ENCODE measurements around the gene HINT3.
"Not testable (repeated sequence)": the region's sequence is repeated elsewhere in the genome, so short reads cannot be mapped to it uniquely, and the experiment has no call there.

HINT3 gene

DNA sequence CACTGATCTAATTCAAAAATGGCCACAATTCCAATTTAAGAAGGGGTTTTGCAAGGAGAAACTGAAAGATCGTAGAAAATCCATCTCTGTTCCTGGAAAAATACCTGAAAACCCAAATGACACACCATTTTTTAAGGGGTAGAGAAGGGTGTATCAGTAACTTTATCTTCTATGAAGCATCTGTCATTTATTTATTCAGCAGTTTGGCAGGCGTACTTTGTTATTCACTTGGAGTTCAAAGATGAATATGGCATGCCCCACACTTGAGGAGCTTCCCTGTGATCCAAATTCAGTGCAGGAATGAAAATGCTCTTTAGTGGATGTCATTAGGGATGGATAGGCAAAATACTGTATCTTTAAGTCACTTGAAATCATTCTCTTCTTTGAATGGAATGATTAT, 7.2 kb downstream of the HINT3 start:
- DNase-seq, result no peak

DNA sequence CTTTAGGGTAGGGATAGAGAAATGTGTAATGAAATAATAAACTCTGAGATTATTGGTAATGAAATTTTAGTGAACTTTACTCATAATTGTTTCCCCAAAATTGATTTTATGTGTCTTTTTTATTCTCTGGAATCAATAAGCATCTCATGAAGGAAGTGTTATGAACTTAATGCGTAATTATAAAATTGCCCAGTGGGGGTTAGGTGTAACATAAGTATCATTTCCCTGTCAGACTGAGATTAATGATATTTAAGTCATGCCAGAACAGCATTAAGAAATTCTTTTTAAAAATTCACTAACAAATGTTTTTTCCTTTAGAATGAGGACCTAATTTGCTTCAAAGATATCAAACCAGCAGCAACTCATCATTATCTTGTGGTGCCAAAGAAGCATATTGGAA, 10.0 kb downstream of the HINT3 start:
- no peak for DNase-seq

DNA sequence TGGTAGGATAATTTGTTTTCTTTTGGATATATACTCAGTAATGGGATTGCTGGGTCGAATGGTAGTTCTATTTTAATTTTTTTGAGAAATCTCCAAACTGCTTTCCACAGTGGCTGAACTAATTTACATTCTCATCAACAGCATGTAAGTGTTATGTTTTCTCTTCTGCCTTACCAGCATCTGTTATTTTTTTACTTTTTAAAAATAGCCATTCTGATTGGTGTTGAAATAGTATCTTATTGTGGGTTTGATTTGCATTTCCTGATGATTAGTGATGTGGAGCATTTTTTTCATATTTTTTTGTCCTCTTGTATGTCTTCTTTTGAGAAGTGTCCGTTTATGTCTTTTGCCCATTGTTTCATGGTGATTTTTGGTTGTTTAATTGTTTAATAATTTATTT, 11.9 kb downstream of the HINT3 start:
- no peak for DNase-seq

DNA sequence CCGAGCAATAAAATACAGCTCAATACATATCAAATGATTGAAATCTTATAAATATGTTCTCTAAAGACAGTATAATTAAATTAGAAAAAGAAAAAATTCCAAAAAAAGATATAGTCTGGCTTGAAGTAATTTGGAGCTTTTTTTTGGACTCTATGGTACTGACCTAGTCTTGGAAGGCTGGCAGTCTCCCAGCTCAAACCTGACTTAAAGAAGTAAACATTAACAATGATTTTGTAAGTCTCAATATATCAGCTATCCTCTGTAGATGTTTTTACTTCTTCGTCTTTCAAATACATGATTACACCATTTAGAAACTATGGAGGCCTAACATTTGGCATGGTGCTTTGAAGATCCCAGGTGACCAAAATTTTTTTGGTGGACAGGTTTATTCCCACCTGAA, 14.2 kb downstream of the HINT3 start:
- no peak for DNase-seq

DNA sequence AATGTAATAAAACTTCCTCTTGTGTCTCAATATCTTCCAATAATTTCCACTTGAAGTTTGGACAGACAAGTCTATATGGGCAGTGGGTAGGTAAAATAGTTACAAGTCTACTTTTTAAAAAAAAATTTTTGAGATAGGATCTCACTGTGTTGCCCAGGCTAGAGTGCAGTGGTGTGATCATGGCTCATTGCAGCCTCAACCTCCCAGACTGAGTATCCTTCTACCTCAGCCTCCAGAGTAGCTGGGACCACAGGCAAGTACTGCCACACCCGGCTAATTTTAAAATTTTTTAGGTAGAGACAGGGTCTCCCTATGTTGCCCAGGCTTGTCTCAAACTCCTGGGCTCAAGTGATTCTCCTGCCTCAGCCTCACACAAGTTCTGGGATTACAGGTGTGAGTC, 15.9 kb downstream of the HINT3 start:
- DNase-seq, result not testable (repeated sequence)

DNA sequence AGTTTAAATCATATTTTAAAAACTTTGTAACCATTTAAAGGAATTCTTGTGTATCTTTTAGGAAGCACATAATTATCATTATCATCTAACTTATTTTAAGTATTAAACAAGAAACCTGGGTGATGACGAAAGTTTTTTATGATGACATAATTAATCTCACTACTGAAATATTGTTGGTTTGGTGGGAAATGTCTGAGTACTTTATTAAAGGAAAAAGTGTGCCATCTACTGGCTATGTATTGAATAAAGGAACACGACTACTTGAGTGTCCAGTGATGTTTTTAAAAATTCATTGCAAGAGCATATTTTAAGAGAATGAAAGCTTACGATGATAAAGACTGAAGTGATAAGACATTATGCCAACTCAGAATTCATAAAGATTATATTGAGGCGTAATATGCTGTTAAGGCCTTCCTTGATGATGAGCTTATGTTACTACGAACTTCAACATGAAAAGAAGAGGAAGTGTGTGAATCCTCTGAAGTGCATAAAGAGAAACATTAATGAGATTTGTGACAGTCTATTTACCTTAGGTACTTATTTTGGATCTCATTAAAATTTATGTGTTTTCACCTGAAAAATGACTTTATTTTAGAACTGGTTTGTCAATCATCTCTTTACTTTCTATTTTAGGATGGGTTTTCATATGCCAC, 17.8 kb downstream of the HINT3 start:
- DNase-seq, result no peak

DNA sequence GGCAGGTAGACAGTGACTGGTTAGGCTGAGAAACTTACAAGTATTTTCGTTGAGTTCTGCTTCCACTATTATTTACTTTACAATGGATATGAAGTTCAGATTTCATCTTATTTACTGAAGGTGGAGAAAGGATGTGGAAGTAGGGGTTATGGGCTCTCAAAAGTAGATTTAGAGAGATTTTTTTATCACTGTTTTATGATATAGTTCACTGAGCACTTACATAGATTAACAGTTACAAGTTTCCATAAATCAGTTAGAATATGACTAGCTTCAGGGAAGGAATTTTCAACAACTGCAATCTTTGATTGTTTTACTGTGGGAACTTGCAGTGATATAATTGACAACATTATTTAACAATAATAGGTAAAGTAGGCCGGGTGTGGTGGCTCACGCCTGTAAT, 22.5 kb downstream of the HINT3 start:
- DNase-seq, result no peak

DNA sequence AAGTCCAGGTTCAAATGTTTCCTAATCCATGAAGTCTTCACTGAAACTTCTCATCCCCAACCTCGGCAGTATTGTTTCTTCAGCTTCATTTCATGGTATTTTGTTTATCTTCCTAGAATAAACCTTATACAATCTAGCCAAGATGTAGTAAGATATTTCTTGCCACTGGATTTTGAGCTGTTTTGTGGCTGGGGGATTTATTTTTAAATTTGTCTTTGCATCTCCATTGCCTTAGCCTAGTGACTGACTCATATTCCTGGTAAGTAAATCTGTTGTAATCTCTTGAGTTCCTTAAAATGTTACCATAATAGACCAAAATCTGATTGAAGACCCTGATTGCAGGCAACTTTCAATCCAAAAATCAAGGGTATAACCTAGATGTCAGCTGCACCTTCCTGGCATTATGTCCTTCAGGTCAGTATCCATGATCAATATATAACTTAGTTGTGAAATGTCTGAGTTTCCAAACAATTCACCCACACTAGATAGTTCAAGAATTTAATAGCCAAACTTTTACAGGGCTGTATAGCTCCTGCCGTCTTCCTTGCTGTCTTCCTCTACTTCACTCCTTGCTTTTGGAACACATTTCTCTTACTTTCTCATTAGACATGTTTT, 25.1 kb downstream of the HINT3 start:
- DNase-seq, result no peak

DNA sequence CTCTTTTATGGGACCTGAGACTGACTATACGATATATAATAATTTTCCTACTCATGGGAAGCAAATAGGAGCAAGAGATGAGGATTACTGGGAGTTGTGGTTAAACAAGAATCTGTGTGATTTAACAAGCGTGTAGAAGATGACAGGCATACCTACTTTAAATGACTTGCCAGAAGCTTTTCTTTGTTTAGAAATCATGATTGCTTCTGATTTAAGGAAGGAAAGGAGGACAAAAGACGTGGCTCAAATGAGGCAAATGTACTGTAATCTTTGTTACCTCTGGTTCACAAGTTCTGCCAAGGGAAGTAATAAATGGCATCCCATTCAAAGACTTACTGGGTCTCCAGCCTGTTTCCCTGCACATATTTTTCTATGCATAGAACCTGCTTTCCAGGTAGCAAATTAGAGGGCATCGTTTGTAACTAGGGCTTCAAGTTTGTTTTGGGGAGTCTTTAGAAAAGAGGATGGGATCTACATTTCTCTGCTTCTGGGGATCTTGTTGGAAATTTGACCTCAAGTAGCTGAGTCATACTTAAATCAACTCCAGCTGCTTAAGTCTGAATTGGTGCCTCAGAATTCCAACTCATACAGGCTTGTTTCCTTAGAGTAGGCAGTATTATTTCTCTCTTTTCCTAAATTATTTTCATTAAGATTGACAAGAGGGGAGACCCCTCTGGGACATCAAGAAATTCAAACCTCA, 26.8 kb downstream of the HINT3 start:
- DNase-seq, result no peak

DNA sequence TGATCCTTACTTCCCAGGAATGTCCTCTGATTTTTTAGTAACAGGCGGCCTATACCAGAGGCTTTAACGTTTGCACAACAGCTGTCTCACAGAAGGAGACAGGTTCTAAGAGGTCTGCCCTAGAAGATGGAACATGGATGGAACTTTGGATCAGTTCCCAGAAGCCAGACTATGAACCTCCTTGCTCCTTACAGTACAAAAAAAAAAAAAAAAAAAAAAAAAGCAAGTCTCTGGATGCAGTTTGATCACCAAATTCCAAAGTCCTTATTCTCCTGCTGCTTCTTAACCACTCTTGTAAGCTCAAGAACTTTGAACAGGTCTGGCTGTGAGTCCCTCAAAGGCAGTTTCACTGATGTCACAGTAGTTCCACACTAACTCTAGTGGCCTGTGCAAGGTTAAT, 27.7 kb downstream of the HINT3 start:
- no peak for DNase-seq

DNA sequence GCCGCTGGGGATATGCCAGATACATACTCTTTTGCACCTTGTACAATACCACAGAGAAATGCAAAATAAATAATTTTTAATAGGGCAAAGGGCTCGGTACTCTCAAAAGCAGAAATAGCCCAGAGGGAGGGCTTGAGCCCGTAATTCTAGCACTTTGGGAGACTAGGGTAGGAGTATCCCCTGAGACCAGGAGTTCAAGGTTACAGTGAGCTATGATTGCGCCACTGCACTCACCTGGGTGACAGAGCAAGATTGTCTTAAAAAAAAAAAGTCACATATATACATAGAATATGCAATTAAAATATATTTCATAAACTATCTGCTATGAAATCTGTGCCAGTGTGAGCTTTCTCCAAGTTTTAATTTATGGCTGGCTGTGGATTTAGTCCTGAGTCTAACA, 29.0 kb downstream of the HINT3 start:
- no peak for DNase-seq

DNA sequence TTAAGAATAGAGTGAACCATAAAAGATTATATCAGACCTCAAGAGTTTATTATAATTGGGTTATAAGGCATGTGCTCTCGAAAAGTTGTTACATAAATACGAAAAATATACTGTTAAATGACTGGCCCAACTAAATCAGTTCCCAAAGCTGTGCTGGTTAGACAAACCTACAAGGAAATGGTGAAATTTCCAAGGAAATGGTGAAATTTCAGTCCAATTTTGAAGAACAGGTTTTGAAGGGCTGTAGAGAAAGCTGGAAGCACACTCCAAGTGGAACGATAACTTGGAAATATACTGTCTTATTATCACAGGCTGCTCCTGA, 29.4 kb downstream of the HINT3 start:
- no peak for DNase-seq

DNA sequence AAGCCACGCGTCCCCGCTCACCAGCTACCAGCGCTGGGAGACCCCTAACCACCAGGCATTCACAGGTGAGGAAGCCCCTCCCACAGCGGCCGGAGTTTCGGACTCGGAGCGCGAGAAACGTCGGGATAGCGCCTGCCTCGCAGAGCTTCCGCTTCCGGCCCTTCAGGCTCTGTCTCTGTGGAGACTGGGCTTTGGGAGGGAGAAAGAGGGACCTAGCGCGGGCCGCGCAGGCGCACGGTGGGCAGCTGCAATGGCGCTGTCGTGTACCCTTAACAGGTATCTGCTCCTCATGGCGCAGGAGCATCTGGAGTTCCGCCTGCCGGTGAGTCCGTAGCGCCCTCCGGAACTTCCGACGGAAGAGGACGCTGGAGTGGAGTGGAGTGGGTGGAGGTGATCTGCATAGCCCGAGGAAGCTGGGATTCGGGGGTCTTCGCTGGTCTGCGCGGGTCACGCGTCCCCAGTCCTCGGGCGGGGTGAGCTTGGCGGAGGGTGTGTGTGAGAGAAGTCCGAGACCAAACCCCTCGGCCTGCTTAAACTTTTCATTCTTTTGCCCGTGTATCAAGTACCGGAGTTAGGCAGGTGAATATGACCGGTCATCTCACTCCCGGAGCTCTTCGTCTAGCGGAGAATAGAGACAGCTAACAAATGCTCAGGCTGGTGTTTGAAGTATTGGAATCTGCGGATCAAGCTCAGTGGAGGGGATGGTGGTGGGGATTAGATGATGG, 29.9 kb downstream of the HINT3 start, which contains the start of gene TRMT11:
TRMT11 (plus strand) TSS at position 240 of the 725 bp plus-strand sequence; CDS start at position 251, 11 bp downstream.
- DNase-seq, result peak; percentile 81

DNA sequence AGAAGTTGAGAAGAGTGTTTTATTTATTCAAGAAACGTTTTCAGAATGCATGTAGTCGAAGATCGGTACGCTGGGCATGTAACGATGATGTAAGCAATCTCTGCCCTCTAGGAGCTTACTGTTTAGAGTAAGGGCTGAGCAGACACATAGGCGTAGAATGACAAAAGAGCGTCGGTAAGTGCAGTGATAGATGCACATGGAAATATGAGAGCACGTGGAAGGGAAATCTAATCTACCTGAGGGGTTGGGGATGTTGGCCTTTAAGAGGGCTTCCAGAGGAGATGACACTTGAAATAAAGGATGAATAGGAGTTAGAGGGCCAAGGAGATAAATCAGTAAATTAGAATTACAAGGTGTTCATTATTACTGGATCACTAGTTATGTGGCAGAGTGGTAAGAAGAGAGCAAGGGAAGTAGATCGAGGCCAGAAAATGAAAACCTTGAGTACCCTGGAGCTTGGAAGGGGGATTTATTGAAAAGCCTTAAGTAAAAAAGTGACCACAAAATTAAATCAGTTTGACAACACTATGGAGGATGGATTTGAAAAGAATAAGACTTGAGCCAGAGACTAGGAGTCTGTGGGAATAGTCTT, 30.6 kb downstream of the HINT3 start:
- DNase-seq, result no peak

DNA sequence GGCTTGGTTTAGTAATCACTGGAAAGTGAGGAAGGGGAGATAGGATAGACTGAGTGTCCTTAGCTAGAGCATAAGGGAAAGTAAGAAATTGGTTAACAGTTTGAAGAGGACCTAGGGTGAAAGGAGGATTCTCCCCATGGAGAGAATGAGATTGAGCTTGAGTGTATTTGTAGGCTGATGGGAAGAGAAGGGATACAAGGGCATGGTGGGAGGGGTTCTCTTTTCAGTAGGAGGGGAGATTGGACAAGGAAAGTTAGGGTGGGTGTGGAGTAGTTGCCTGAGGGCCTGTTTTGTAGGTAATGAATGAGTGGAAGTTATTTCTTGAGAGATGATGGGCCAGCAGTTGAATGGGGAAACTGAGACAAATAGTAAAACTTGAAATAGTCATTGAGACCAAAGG, 31.7 kb downstream of the HINT3 start:
- no peak for DNase-seq

DNA sequence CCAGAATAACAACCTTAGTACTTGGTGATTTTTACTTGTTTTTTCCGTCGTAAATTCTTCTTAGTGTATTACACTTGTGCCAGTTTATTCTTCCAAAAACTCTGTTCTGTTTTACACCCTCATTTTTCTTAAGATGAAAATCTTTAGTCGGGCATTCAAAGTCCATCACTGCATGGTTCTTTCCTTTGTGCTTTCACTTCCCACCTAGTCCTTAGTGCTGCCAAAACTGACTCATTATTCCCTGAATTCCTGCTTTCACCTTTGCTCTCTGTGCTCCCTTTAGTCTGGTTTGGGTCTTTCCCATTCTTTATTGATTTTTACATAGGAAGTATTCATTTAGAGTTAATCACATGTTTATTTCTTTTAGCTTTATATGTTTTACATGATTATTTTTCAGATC, 33.1 kb downstream of the HINT3 start:
- DNase-seq, result no peak

DNA sequence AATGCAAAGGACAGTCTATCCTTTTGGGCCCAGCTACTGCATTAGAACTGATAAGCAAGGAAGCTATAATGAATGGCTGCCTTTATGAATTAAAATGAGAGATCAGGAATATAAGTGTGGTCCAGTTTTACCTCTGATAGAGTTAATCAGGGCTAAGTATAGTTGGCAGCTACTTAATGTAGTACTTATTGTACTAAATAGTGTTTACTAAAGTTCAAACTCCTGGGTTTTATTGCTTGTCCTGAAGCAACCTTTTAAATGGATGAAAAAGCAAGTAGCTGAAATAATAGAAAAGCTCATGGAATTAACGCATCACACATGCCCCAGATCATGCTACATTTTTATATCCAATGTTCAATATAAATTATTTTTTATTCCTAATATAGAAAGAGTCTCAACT, 35.1 kb downstream of the HINT3 start:
- no peak for DNase-seq

DNA sequence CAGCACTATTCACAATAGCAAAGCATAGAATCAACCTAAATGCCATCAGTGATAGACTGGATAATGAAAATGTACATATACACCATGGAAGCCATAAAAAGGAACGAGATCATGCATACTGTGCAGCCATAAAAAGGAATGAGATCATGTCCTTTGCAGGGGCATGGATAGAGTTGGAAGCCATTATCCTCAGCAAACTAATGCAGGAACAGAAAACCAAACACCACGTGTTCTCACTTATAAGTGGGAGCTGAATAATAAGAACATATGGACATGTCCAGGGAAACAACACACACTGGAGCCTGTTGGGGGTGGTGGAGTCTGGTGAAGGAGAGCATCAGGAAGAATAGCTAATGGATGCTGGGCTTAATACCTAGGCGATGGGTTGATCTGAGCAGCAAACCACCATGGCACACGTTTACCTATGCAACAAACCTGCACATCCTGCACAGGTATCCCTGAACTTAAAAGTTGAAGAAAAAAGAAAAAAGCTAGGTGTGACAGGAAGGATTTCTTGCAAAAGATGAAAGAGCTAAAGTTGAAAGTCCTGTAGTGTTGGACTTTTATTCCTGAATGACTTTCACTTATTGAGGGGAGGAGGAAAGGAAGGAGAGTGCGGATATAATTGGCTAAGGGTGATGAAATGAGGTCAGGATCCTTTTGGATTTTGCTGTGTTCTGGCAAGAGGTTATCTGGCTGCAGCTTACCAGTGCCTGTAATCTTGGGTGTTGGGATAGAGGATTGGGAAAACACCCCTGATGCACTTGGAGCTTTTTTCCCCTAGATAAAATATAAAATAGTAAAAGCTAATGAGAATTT, 38.3 kb downstream of the HINT3 start:
- no peak for DNase-seq

DNA sequence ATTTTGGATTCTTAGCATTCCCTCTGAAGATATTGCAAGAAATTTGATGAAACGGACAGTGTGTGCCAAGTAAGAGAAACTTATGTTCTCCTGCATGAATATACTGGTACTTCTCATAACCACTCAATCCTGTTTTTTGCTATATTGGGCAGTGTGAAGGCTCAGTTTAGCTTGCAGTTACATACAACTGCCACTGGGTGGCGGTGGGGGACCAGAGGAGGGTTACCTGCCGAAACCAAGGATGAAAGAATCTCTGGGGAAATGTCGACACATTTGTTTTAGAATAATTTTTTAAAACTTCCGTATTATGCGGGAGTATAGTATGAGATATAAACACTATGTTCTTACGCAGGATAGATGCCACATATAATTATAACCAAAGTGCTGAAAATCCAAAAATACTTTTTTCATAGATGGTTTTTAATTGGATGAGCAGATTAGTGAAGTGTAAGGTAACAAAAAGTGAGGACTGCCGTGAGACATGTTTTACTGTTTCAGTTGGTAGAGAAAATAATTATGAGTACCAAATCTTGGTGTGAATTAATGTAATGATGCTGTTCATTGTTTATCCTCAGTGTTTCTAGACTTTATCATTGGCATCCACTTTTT, 39.5 kb downstream of the HINT3 start:
- DNase-seq, result peak; percentile 62

DNA sequence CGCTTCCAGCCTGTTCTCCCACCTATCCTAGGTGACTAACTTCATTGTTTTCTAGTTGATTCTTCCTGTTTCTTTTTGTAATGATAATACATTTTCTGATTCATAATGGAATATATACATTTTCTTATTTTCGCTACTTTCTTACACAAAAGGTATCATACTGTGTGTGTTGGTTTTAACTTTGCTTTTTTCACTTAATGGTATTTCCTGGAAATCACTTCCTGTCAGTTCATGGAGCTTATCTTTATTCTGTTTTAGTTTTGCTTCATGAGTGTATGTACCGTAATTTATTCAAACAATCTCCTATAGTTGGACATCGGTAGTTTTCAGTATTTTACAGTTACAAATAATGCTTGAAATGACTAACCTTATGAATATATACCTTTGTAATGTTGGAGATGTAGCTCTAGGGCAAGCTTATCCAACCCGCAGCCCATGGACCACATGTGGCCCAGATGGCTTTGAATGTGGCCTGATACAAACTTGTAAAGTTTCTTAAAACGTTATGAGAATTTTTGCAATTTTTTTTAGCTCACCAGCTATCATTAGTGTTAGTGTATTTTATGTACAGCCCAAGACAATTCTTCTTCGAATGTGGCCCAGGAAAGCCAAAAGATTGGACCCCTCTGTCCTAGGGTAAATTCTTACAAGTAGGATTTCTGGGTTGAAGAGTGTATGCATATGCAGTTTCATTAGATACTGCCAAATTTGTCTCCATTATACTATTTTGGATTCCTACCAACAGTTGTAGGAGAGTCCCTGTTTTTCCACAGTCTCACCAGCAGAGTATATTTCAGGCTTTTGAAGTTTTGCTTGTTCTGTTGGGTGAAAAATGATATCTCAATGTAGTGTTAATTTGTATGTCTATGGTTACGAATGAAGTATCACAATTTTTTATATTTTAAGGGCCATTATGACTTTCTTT, 46.4 kb downstream of the HINT3 start:
- DNase-seq, result no peak

DNA sequence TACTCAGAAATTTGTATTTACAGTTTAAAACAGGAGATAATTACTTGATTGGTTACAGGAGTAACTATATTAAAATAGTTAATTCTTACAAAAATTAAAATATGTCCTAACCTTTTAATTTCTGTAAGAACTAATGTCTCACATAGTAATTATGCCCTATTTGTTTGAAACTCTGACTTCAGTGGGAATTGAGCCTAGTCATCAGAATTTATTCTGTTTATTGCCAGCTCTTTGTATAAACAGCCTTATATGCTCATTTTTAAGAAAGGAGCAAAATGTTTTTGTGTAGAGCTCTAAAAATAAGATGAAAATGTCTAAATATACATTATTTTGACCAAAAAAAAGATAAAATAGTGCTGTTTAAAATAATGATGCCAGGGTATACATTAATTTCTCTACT, 51.2 kb downstream of the HINT3 start:
- DNase-seq, result no peak
